ENCODE measurements around the gene COL18A1. TPM values are rescaled to one million over a fixed set of nuclear protein-coding genes. Genes with fewer than 3 reads are reported as not detected.

COL18A1 gene
- total RNA-seq, 1 donor from 2014 or later = 9.2 TPM

- DNase-seq (ENCODE audit: low read depth) = no peak
- no peak for FAIRE-seq
- H3K4me3 ChIP-seq (ENCODE audit: low read depth, low read length) = no peak overlapping the region
- no peak for TF ChIP-seq CTCF (IDR thresholded peaks at IDR 0.05; ENCODE audit: insufficient read depth, low read length, severe bottlenecking)
- H3K27me3 ChIP-seq (ENCODE audit: control insufficient read depth, insufficient read depth, low read length) = no peaks in the 10 kb centered on the region
- H3K36me3 ChIP-seq (ENCODE audit: control insufficient read depth, insufficient read depth, low read length) = no peaks in the 10 kb centered on the region
Measured at GRCh38 chr21:45475004-45475685, 70.2 kb downstream of the COL18A1 start.

- Histone ChIP-seq H3K27me3 (ENCODE audit: control insufficient read depth, insufficient read depth, low read length) (no peaks in the 10 kb centered on the region), H3K4me3 (ENCODE audit: low read depth, low read length) (no peak overlapping the region), H3K36me3 (ENCODE audit: control insufficient read depth, insufficient read depth, low read length) (no peaks in the 10 kb centered on the region)
- no peak for FAIRE-seq
- DNase-seq (ENCODE audit: low read depth) = no peak
- no peak for TF ChIP-seq CTCF (IDR thresholded peaks at IDR 0.05; ENCODE audit: insufficient read depth, low read length, severe bottlenecking)
Measured at GRCh38 chr21:45475797-45476570, 71.0 kb downstream of the COL18A1 start.

GRCh38 chr21:45476582-45476981, 71.6 kb downstream of the COL18A1 start:
- H3K36me3 ChIP-seq (ENCODE audit: control insufficient read depth, insufficient read depth, low read length) = no peaks in the 10 kb centered on the region
- FAIRE-seq = peak; percentile 55
- no peak overlapping the region for H3K4me3 ChIP-seq (ENCODE audit: low read depth, low read length)

GRCh38 chr21:45477176-45478114, 72.5 kb downstream of the COL18A1 start:
- DNase-seq (ENCODE audit: low read depth) = no peak
- Histone ChIP-seq H3K27me3 (ENCODE audit: control insufficient read depth, insufficient read depth, low read length) (no peaks in the 10 kb centered on the region), H3K36me3 (ENCODE audit: control insufficient read depth, insufficient read depth, low read length) (no peaks in the 10 kb centered on the region), H3K4me3 (ENCODE audit: low read depth, low read length) (no peak overlapping the region)
- TF ChIP-seq CTCF (IDR thresholded peaks at IDR 0.05; ENCODE audit: insufficient read depth, low read length, severe bottlenecking) = no peak
- no peak for FAIRE-seq

More at GRCh38 chr21:45476582-45476981, 71.6 kb downstream of the COL18A1 start:
- TF ChIP-seq CTCF (IDR thresholded peaks at IDR 0.05; ENCODE audit: insufficient read depth, low read length, severe bottlenecking) = no peak
- H3K27me3 ChIP-seq (ENCODE audit: control insufficient read depth, insufficient read depth, low read length) = no peaks in the 10 kb centered on the region
- no peak for DNase-seq (ENCODE audit: low read depth)

GRCh38 chr21:45478115-45478801, 73.3 kb downstream of the COL18A1 start:
- peak; percentile 93 for TF ChIP-seq CTCF (IDR thresholded peaks at IDR 0.05; ENCODE audit: insufficient read depth, low read length, severe bottlenecking)

More at GRCh38 chr21:45478115-45478801, 73.3 kb downstream of the COL18A1 start:
- Histone ChIP-seq H3K27me3 (ENCODE audit: control insufficient read depth, insufficient read depth, low read length) (no peaks in the 10 kb centered on the region), H3K36me3 (ENCODE audit: control insufficient read depth, insufficient read depth, low read length) (no peaks in the 10 kb centered on the region), H3K4me3 (ENCODE audit: low read depth, low read length) (no peak overlapping the region)
- FAIRE-seq (no peak), DNase-seq (ENCODE audit: low read depth) (peak; percentile 22)

Measured in bronchial epithelial cell (primary cell).